GM13976 (cell line): Measurements from ENCODE around the gene GRN.

Source experiments
- DNase-seq: peaks from one replicate; pipeline ENCODE4 v3.0.0; 2012; ENCODE audit warnings: low spot score
- in situ Hi-C: fragments of 300-500 bp; cut with MboI; formaldehyde crosslinking; loops from one replicate; pipeline ENCODE4 v1.12.0; 2022; ENCODE audit warnings: low sequenced_read_pairs, mixed read lengths, inconsistent platforms; ENCODE audit not compliant: unreplicated experiment
- TF ChIP-seq, protein P1 (sequence below): IDR thresholded peaks from 2 replicates; pipeline ENCODE4 v1.5.1; 2012; ENCODE audit warnings: borderline replicate concordance, mild to moderate bottlenecking; ENCODE audit not compliant: insufficient read depth; ENCODE audit errors: extremely low read depth, missing control alignments, control extremely low read depth

The GRN gene

DNA sequence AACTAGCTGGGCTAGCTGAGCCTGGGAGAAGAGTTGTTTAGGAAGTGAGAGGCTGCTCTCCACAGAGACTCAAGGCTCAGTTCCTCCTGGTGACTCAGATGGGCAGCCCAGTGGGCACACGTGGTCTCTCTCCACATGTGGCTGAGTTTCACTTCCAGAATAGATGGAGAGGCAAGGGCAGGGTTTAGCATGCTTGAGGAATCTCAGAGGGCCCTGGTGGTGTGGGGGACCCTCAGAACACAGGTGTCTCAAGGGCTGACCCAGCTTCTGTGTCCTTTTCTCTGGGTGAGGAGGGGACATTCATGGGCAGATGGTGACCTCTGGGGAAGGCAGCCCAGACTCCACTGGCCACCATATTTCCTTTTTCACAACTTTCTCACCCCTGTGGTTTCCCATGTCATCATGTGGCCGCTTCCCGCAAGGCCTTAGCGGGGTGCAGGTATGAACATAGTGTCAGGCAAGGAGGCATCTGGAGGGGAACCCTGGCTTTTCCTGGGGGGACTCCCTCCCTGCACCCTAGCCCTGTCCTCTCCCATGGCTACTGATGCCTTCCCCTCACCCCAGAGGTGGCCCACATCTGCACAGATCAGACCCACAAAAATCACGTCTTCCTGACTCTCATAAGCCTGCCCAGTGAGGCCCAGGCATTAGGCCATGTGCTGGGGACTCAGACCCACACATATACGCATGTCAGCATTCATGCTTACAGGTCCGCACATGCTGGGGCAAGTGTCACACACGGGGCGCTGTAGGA, 3.3 kb downstream of the GRN start:
- DNase-seq: peak; percentile 75
- TF ChIP-seq, protein P1, sequence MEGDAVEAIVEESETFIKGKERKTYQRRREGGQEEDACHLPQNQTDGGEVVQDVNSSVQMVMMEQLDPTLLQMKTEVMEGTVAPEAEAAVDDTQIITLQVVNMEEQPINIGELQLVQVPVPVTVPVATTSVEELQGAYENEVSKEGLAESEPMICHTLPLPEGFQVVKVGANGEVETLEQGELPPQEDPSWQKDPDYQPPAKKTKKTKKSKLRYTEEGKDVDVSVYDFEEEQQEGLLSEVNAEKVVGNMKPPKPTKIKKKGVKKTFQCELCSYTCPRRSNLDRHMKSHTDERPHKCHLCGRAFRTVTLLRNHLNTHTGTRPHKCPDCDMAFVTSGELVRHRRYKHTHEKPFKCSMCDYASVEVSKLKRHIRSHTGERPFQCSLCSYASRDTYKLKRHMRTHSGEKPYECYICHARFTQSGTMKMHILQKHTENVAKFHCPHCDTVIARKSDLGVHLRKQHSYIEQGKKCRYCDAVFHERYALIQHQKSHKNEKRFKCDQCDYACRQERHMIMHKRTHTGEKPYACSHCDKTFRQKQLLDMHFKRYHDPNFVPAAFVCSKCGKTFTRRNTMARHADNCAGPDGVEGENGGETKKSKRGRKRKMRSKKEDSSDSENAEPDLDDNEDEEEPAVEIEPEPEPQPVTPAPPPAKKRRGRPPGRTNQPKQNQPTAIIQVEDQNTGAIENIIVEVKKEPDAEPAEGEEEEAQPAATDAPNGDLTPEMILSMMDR: no peak
- in situ Hi-C loops: no loop called here

DNA sequence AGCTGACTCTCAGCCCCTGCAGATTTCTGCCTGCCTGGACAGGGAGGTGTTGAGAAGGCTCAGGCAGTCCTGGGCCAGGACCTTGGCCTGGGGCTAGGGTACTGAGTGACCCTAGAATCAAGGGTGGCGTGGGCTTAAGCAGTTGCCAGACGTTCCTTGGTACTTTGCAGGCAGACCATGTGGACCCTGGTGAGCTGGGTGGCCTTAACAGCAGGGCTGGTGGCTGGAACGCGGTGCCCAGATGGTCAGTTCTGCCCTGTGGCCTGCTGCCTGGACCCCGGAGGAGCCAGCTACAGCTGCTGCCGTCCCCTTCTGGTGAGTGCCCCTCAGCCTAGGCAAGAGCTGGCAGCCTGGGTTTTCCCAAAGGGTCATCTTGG, 3.9 kb downstream of the GRN start:
- in situ Hi-C loops: no loop called here
- no peak for DNase-seq

DNA sequence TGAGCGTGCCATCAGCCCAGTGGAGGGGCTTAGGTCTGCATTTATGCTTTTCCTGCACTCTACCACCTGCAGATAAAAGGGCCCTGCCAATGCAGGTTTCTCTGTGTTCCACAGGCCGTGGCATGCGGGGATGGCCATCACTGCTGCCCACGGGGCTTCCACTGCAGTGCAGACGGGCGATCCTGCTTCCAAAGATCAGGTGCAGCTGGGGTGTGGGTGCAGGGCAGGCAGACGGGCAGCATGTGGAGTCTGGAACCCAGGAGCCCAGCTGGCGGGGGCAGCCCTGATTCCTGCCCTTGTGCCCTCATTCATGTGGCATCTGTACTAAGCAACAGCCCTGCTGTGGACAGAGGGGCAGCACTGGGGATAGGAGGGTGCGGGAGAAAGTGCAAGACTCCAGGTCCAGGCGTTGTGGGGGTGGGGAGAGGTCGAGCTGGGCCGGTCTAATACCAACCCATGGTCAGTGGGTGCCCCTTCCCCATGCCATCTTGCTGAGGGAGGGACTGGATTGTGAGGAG, 4.5 kb downstream of the GRN start:
- DNase-seq: no peak
- TF ChIP-seq, protein P1: no peak
- in situ Hi-C loops: no loop called here

More for the DNA sequence above, 3.9 kb downstream of the GRN start:
- TF ChIP-seq, protein P1: no peak

DNA sequence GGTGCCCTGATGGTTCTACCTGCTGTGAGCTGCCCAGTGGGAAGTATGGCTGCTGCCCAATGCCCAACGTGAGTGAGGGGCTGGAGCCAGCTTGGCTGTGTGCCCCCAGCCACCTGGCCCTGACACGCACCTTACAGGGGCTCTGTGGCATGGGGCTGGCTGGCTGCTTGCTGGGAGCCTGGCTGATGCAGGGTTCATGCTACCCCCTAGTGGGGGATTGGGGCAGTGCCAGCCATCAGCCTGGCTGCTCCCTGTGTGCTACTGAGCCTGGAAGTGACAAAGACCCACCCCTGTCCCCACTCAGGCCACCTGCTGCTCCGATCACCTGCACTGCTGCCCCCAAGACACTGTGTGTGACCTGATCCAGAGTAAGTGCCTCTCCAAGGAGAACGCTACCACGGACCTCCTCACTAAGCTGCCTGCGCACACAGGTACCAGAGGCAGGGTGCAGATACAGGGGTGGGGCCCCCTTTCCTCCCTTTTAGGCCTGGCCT, 5.7 kb downstream of the GRN start:
- peak; percentile 86 for DNase-seq
- TF ChIP-seq, protein P1: peak; percentile 87
- in situ Hi-C loops: no loop called here

DNA sequence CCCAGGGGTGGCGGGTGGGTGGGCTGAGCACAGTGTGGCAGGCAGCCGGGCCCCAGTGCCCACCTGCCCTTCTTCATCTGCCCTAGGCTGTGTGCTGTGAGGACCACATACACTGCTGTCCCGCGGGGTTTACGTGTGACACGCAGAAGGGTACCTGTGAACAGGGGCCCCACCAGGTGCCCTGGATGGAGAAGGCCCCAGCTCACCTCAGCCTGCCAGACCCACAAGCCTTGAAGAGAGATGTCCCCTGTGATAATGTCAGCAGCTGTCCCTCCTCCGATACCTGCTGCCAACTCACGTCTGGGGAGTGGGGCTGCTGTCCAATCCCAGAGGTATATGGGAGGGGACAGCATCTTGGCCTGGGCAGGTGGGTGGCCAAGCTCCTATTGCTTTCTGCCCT, 6.4 kb downstream of the GRN start:
- peak; percentile 20 for DNase-seq
- TF ChIP-seq, protein P1: no peak

DNA sequence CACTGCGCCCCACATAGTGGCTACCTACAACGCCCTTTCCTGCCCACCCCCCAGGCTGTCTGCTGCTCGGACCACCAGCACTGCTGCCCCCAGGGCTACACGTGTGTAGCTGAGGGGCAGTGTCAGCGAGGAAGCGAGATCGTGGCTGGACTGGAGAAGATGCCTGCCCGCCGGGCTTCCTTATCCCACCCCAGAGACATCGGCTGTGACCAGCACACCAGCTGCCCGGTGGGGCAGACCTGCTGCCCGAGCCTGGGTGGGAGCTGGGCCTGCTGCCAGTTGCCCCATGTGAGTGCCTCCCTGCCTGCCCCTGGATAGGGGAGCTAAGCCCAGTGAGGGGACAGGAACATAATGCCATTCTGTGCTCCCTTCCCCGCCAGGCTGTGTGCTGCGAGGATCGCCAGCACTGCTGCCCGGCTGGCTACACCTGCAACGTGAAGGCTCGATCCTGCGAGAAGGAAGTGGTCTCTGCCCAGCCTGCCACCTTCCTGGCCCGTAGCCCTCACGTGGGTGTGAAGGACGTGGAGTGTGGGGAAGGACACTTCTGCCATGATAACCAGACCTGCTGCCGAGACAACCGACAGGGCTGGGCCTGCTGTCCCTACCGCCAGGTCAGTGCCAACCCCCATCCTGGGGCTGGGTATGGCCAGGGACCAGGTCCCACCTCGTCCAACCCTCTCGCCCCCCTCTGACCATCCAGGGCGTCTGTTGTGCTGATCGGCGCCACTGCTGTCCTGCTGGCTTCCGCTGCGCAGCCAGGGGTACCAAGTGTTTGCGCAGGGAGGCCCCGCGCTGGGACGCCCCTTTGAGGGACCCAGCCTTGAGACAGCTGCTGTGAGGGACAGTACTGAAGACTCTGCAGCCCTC, 7.1 kb downstream of the GRN start:
- DNase-seq: peak; percentile 22
- in situ Hi-C loops: no loop called here
- TF ChIP-seq, protein P1: no peak

More for the DNA sequence above, 6.4 kb downstream of the GRN start:
- in situ Hi-C loops: no loop called here
